ENCODE results near the gene FILIP1.

The FILIP1 gene

GRCh38 chr6:75495011-75495410 is 1.4 kb upstream of the FILIP1 start:
- DNase-seq (ENCODE audit: low read depth, low spot score): no peak

- DNase-seq (ENCODE audit: low read depth, low spot score): no peak
Observed at GRCh38 chr6:75494290-75494689, 690 bp upstream of the FILIP1 start.

GRCh38 chr6:75492386-75493153 is 1.0 kb downstream of the FILIP1 start:
- DNase-seq (ENCODE audit: low read depth, low spot score): no peak

- no peak for DNase-seq (ENCODE audit: low read depth, low spot score)
Observed at GRCh38 chr6:75491291-75491690, 2.3 kb downstream of the FILIP1 start.

- no peak for DNase-seq (ENCODE audit: low read depth, low spot score)
Observed at GRCh38 chr6:75490706-75491105, 2.9 kb downstream of the FILIP1 start.

- no peak for DNase-seq (ENCODE audit: low read depth, low spot score)
Observed at GRCh38 chr6:75489025-75489424, 4.6 kb downstream of the FILIP1 start.

- DNase-seq (ENCODE audit: low read depth, low spot score): peak; percentile 27
Observed at GRCh38 chr6:75488033-75488432, 5.6 kb downstream of the FILIP1 start.

GRCh38 chr6:75486850-75487518 is 6.6 kb downstream of the FILIP1 start:
- no peak for DNase-seq (ENCODE audit: low read depth, low spot score)

GRCh38 chr6:75484535-75484934 is 9.1 kb downstream of the FILIP1 start:
- no peak for DNase-seq (ENCODE audit: low read depth, low spot score)

GRCh38 chr6:75483136-75483952 is 10.3 kb downstream of the FILIP1 start:
- DNase-seq (ENCODE audit: low read depth, low spot score): no peak

GRCh38 chr6:75481936-75482593 is 11.5 kb downstream of the FILIP1 start:
- DNase-seq (ENCODE audit: low read depth, low spot score): peak; percentile 73

GRCh38 chr6:75481394-75481793 is 12.2 kb downstream of the FILIP1 start:
- DNase-seq (ENCODE audit: low read depth, low spot score): peak; percentile 8

GRCh38 chr6:75480425-75480824 is 13.2 kb downstream of the FILIP1 start:
- no peak for DNase-seq (ENCODE audit: low read depth, low spot score)

GRCh38 chr6:75479712-75480111 is 13.9 kb downstream of the FILIP1 start:
- no peak for DNase-seq (ENCODE audit: low read depth, low spot score)

- DNase-seq (ENCODE audit: low read depth, low spot score): no peak
Observed at GRCh38 chr6:75478929-75479328, 14.7 kb downstream of the FILIP1 start.

GRCh38 chr6:75472885-75473284 is 20.7 kb downstream of the FILIP1 start:
- no peak for DNase-seq (ENCODE audit: low read depth, low spot score)

GRCh38 chr6:75467966-75468365 is 25.6 kb downstream of the FILIP1 start:
- DNase-seq (ENCODE audit: low read depth, low spot score): no peak

- no peak for DNase-seq (ENCODE audit: low read depth, low spot score)
Observed at GRCh38 chr6:75467284-75467683, 26.3 kb downstream of the FILIP1 start.

GRCh38 chr6:75466636-75467035 is 27.0 kb downstream of the FILIP1 start:
- no peak for DNase-seq (ENCODE audit: low read depth, low spot score)

- DNase-seq (ENCODE audit: low read depth, low spot score): no peak
Observed at GRCh38 chr6:75463908-75464307, 29.7 kb downstream of the FILIP1 start.

- DNase-seq (ENCODE audit: low read depth, low spot score): no peak
Observed at GRCh38 chr6:75463061-75463460, 30.5 kb downstream of the FILIP1 start.

GRCh38 chr6:75460681-75461080 is 32.9 kb downstream of the FILIP1 start:
- peak; percentile 10 for DNase-seq (ENCODE audit: low read depth, low spot score)
